PC-9 (cell line): ENCODE measurements around the gene NADK2.

Experiments
- EZH2 ChIP-seq: fragments of 200-600 bp; sonication (generic); IDR thresholded peaks from 2 replicates; pipeline ENCODE4 v1.8.0; 2017; ENCODE audit warnings: antibody characterized with exemption, low read depth
- TF ChIP-seq, protein P1 (sequence below): fragments of 200-600 bp; sonication (generic); conservative IDR thresholded peaks from 2 replicates; pipeline ENCODE4 v1.6.1; 2017; ENCODE audit warnings: mixed run types, antibody characterized with exemption, mild to moderate bottlenecking, moderate library complexity

DNA sequence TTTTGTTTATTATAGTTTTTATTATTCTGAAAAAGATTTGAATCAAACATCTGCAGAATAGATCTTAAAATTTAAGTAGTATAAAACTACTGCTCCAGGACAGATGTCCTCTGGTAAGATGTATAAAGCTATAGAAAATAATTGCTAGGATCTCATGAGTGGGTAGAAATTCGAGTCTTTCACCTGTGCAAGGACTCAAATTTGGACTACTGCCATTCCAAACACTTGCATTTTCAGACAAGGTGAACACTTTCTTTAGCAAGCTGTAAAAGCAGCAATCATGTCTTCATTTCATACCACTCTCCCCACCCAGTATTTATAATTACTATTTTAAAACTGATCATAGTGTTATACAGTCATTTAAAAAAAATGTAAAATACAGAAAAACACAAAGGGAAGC is 69.1 kb downstream of the NADK2 start:
- TF ChIP-seq, protein P1, sequence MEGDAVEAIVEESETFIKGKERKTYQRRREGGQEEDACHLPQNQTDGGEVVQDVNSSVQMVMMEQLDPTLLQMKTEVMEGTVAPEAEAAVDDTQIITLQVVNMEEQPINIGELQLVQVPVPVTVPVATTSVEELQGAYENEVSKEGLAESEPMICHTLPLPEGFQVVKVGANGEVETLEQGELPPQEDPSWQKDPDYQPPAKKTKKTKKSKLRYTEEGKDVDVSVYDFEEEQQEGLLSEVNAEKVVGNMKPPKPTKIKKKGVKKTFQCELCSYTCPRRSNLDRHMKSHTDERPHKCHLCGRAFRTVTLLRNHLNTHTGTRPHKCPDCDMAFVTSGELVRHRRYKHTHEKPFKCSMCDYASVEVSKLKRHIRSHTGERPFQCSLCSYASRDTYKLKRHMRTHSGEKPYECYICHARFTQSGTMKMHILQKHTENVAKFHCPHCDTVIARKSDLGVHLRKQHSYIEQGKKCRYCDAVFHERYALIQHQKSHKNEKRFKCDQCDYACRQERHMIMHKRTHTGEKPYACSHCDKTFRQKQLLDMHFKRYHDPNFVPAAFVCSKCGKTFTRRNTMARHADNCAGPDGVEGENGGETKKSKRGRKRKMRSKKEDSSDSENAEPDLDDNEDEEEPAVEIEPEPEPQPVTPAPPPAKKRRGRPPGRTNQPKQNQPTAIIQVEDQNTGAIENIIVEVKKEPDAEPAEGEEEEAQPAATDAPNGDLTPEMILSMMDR = no peak
- no peak for TF ChIP-seq EZH2
